Body of pancreas (tissue), 4 donors: ENCODE data around the gene DNAJC30. TPM values are rescaled to one million over a fixed set of nuclear protein-coding genes. Genes with fewer than 3 reads are reported as not detected.
"Not testable (repeated sequence)": the region's sequence is repeated elsewhere in the genome, so short reads cannot be mapped to it uniquely, and the experiment has no call there.

ENCODE experiments used
- ATAC-seq: fragments of 150-250 bp; one replicate; pipeline ENCODE4 v1.9.1; 2016
- DNase-seq, 4 donors: peaks; one replicate each; pipeline ENCODE4 v3.0.0-alpha.2; 2019
- H3K27ac ChIP-seq, 4 donors: fragments of 200-600 bp; sonication (generic); 1 replicate in 3 of 4; 2 replicates in 1 of 4; pipeline versions ENCODE4 v1.5.1 to v1.6.1; 2016 to 2019; ENCODE audit warnings: mild to moderate bottlenecking in 1 of 4, mixed read lengths in 1 of 4, moderate library complexity in 1 of 4
- H3K27me3 ChIP-seq, 2 donors: fragments of 200-600 bp; sonication (generic); one replicate each; pipeline ENCODE4 v1.6.0; 2016; ENCODE audit warnings: mild to moderate bottlenecking in 1 of 2
- H3K36me3 ChIP-seq, 2 donors: fragments of 200-600 bp; sonication (generic); replicated peaks in 1 of 2; 2 replicates each; pipeline ENCODE4 v1.5.1; 2016; ENCODE audit warnings: low read depth in 2 of 2; ENCODE audit not compliant: insufficient read depth in 1 of 2
- H3K4me1 ChIP-seq: fragments of 200-600 bp; sonication (generic); one replicate; pipeline ENCODE4 v1.6.0; 2016
- H3K4me3 ChIP-seq, 2 donors: fragments of 200-600 bp; sonication (generic); 1 replicate in 1 of 2; 2 replicates in 1 of 2; pipeline ENCODE4 v1.5.1; 2016 to 2019
- H3K9me3 ChIP-seq, 3 donors: fragments of 200-600 bp; sonication (generic); 1 replicate in 2 of 3; 2 replicates in 1 of 3; pipeline ENCODE4 v1.5.1; 2016
- POLR2A ChIP-seq, 3 donors: fragments of 450-650 bp; IDR thresholded peaks; one replicate each; pipeline ENCODE4 v1.6.1; 2016; ENCODE audit warnings: antibody characterized with exemption in 3 of 3, mild to moderate bottlenecking in 2 of 3
- WGBS, 2 donors: methylation state at CpG; one replicate each; pipeline ENCODE4 v1.1.5; 2017; 5-methylcytosine and 5-hydroxymethylcytosine counted together
- intact Hi-C: fragments of 100-400 bp; cut with DNase I; formaldehyde crosslinking; loops from one replicate; pipeline ENCODE4 v1.15.1; 2023
- total RNA-seq, 2 donors: library from RNA; depleted of rRNA; stranded (reverse); fragments of >200 nt; gene quantifications; one replicate each; pipeline ENCODE4 v1.1.0, GENCODE V29; 2016
- TF ChIP-seq, protein P1 (sequence below), 7 experiments: fragments of 450-650 bp in 4 of 7; fragments of 200-600 bp in 3 of 7; sonication (generic) in 3 of 7; IDR thresholded peaks; one replicate each; pipeline ENCODE4 v1.5.1; 2016 to 2019; ENCODE audit warnings: antibody characterized with exemption in 7 of 7

Gene DNAJC30
- total RNA-seq, 2 donors from 2014 or later, result 3.6 to 5.6 TPM

DNA sequence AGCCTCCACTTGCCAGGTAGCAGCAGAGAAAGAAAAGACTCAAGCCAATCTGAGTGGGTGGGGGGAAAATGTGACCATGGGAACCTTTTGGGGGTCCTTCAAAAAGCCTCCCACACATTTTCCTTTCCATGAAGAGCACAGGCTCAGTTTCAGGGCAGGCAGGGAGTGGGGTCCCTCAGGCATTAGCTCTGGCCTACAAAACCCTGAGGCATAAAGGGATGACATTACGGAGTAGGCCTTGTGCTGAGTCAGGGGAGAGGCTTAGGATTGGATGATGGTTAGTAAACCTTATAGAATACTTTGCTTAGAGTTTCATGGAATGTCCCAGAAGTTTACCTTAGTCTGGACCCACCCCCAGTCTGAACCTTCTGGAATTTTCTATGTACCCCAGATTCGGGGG is 3.5 kb downstream of the DNAJC30 start:
- WGBS, 2 donors, result 88 to 89% methylated on average over 2 of the region's 2 CpGs
- Histone ChIP-seq H3K27ac (no peak overlapping the region), H3K4me1 (peaks cover 40% of the 10 kb centered on the region), H3K27me3 (no peaks in the 10 kb centered on the region), H3K36me3 (peaks cover 0 to 2% of the 10 kb centered on the region in 2 donors), H3K9me3 (no peaks in the 10 kb centered on the region), H3K4me3 (no peak overlapping the region)
- no peak for ATAC-seq
- TF ChIP-seq, protein P1, sequence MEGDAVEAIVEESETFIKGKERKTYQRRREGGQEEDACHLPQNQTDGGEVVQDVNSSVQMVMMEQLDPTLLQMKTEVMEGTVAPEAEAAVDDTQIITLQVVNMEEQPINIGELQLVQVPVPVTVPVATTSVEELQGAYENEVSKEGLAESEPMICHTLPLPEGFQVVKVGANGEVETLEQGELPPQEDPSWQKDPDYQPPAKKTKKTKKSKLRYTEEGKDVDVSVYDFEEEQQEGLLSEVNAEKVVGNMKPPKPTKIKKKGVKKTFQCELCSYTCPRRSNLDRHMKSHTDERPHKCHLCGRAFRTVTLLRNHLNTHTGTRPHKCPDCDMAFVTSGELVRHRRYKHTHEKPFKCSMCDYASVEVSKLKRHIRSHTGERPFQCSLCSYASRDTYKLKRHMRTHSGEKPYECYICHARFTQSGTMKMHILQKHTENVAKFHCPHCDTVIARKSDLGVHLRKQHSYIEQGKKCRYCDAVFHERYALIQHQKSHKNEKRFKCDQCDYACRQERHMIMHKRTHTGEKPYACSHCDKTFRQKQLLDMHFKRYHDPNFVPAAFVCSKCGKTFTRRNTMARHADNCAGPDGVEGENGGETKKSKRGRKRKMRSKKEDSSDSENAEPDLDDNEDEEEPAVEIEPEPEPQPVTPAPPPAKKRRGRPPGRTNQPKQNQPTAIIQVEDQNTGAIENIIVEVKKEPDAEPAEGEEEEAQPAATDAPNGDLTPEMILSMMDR (IDR thresholded peaks at IDR 0.05), result no peak
- DNase-seq, result no peak
- intact Hi-C loops, result loop anchor here (10.0 kb wide), 1 partner anchor 45 kb away; no protein-coding TSS in a partner anchor

DNA sequence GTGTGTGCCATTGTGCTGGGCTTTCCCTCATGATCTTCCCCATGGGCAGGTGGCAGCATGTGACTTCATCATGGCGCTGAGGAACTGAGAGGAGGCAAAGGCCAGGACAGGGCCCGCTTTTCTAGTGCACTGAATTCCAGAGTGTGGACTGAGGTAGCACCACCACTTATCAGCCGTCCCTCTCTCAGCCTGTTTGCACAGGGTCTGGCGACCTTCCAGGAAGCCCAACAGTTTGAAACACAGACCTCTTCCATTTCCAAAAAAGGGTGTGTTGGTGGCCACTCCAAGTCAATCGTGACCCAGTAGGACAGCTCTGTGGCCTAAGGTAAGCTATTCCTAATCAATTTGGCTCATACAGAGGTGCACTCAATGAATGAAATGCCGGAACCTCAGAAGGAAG is 4.4 kb downstream of the DNAJC30 start:
- intact Hi-C loops, result loop anchor here (10.0 kb wide), 1 partner anchor 46 kb away; no protein-coding TSS in a partner anchor
- WGBS, 2 donors, result 32 to 48% methylated on average over 4 to 6 of the region's 6 CpGs
- peaks cover 40% of the 10 kb centered on the region for H3K4me1 ChIP-seq
- ATAC-seq (no peak), DNase-seq (peak in 1 of 4 donors; percentile 31)
- no peak overlapping the region for H3K27ac ChIP-seq
- H3K36me3 ChIP-seq, result peaks cover 0 to 2% of the 10 kb centered on the region in 2 donors
- no peak for TF ChIP-seq POLR2A (IDR thresholded peaks at IDR 0.05)
- no peaks in the 10 kb centered on the region for H3K27me3 ChIP-seq
- no peak overlapping the region for H3K4me3 ChIP-seq
- H3K9me3 ChIP-seq, result no peaks in the 10 kb centered on the region

DNA sequence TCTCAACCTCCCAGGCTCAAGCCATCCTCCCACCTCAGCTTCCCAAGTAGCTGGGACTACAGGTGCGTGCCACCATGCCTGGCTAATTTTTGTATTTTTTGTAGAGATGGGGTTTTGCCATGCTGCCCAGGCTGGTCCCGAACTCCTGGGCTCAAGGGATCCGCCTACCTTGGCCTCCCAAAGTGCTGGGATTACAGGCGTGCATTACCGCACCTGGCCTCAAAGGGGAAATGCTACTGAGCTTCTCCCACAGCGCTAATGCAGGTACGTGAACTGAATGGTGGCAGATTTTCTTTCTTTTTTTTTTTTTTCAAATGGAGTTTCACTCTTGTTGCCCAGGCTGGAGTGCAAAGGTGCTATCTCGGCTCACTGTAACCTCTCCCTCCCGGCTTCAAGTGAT is 7.2 kb downstream of the DNAJC30 start:
- not testable (repeated sequence) for H3K36me3 ChIP-seq, H3K27me3 ChIP-seq, H3K27ac ChIP-seq, ATAC-seq, DNase-seq, H3K4me3 ChIP-seq, H3K9me3 ChIP-seq
- intact Hi-C loops, result loop anchor here (10.0 kb wide), 1 partner anchor 49 kb away; no protein-coding TSS in a partner anchor
- H3K4me1 ChIP-seq, result peaks cover 25% of the 10 kb centered on the region
- 78 to 88% methylated on average over 9 of the region's 9 CpGs for WGBS, 2 donors

DNA sequence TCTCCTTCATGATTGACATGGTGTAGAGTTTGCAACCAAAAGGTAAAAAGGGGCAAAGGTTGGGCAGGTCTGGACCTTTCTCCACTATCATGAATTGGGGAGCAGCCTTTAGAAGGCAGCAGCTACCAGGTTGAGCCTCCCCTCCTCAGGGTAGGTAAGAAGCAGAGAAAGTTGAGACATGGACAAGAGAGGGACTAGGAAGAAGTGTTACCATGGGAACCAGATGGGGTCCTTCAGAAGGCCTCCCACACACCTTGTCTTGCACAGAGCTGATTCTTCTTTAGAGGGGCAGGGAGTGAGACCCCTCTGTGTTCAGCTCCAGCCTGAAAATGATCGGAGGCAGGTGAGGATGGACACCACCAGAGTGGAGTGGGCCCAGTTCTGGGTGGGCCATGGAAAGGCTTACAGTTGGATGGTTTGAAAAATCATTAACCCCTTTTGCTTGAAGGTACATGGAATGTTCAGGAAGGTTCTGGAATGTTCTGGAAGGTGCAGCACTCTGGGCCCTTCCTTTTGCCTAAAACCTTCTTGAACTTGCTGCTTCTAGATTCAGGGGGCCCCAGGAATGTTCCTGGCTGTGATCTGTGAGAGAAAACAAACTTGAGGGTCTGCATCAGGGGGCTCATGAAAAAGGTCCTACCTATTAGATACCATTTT is 8.7 kb downstream of the DNAJC30 start:
- H3K27ac ChIP-seq, result no peak overlapping the region
- H3K9me3 ChIP-seq, result no peaks in the 10 kb centered on the region
- ATAC-seq (no peak), DNase-seq (no peak)
- no peak overlapping the region for H3K4me3 ChIP-seq
- H3K27me3 ChIP-seq, result no peaks in the 10 kb centered on the region
- intact Hi-C loops, result loop anchor here (5.0 to 10.0 kb wide), 2 partner anchors 50 to 52 kb away; partner anchors contain the start of gene MLXIPL
- TF ChIP-seq, protein P1 (IDR thresholded peaks at IDR 0.05), result no peak
- no peak for TF ChIP-seq POLR2A (IDR thresholded peaks at IDR 0.05)
- 92 to 95% methylated on average over 1 of the region's 1 CpG for WGBS, 2 donors
- H3K36me3 ChIP-seq, result peaks cover 0 to 2% of the 10 kb centered on the region in 2 donors
- H3K4me1 ChIP-seq, result peaks cover 10% of the 10 kb centered on the region

GRCh38 chr7:73671857-73672445 is 11.3 kb downstream of the DNAJC30 start:
- no peak for TF ChIP-seq POLR2A (IDR thresholded peaks at IDR 0.05)
- TF ChIP-seq, protein P1 (IDR thresholded peaks at IDR 0.05), result no peak
- Histone ChIP-seq H3K36me3 (no peaks in the 10 kb centered on the region), H3K4me3 (no peak overlapping the region), H3K4me1 (peaks cover 18% of the 10 kb centered on the region), H3K27ac (no peak overlapping the region), H3K9me3 (no peaks in the 10 kb centered on the region), H3K27me3 (no peaks in the 10 kb centered on the region)
- DNase-seq (no peak), ATAC-seq (no peak)
- intact Hi-C loops, result loop anchor here (5.0 to 10.0 kb wide), 2 partner anchors 50 to 53 kb away; partner anchors contain the start of gene MLXIPL
- 94 to 97% methylated on average over 14 to 15 of the region's 15 CpGs for WGBS, 2 donors
